Occipital lobe (tissue), 2 donors: ENCODE results near the gene RHCG. TPM values are rescaled to one million over a fixed set of nuclear protein-coding genes. Genes with fewer than 3 reads are reported as not detected.

Source experiments
- DNase-seq: peaks from one replicate; lab custom pipeline; 2025; lab: John Stamatoyannopoulos, UW
- total RNA-seq: library from RNA; depleted of rRNA; stranded (reverse); fragments of >200 nt; gene quantifications from one replicate; pipeline ENCODE4 v1.2.3, GENCODE V29; 2014

Gene RHCG
- total RNA-seq, 1 donor from 2014 or later: 2.7 TPM

DNA sequence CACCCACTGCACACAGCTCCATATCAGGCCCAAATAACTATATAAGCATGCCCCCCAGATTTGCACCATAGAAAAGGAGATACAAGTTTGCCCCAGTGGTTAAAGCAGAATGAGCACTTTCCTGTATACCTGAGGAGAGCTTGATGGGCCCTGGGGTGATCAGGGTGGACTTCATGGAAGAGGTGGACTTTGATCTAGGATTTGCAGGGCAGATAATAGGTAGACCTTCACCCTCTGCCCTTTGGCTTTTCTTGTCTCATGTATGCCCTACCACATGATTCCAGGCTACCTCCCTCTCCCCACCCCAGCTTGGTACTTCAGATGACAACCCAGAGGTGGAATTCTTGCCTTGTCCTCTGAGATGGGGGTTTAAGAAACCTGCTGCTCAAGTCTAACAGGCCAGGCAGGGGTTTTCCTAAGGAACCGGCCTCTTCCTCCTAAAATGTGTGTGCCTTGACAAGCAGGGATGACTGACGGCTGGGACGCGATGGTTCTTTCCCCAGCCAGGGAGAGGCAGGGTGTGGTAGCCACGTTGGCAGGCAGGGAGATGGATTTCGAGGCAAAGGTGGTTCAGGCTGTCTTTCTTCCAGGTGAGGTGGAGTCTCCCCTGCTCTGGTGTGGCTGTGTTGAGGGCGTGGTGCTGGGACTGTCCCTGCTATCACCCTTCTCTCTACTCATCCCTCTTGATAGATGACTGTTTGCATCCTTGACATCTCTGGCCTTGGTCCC lies 6.6 kb upstream of the RHCG start:
- no peak for DNase-seq

DNA sequence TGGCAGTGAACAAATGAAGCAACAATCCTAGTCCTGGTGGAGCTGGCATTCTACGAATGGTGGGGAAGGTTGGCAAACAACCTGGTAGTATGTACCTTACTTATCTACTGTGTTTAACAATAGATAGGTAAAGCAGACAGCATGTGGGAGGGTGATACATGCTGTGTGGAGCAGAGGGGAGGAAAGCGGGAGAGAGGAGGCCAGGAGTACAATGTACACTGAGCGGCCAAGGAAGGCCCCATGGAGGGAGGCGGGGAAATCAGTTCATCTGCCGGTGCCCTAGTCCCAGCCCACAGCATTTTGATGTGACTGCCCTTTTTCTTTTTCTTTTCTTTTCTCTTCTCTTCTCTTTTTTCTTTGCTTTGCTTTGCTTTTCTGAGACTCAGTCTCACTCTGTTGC lies 5.3 kb upstream of the RHCG start:
- DNase-seq: no peak

DNA sequence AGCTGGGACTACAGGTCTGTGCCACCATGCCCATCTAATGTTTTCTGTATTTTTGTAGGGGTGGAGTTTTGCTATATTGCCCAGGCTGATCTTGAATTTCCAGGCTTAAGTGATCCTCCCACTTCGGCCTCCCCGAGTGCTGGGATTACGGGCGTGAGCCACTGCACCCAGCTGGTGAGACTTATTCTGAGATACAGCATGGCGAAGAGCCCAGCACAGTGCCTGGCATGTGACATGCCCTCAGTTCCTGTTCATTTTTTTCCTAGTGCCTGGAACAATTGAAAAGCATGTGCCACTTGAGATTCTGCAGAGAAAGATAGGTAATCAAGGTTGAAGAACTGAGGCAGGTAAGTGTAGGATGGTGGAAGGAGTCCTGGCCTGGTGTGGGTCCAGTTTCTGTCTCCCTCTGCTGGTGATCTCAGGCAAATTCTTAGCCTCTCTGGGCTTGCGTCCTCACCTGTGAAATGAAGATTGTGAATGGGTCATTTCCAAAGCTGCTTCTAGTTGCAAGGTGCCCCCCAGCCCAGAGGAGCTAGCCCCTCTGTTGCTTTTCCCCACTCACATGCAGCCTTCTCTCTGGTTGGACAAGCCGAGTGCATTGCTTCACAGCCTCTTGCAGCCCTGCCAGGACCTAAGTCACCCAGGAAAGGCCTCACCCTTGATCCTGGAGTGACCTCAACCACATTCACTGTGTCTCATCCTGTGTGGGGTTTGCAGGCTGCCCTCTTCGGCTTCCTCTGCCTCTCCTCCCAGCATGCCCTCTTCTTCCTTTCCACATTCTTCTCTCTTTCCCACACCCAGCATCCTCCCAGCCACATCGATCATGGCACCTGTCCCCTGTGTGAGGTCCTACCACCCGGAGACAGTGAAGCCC lies 4.3 kb upstream of the RHCG start:
- DNase-seq: no peak

DNA sequence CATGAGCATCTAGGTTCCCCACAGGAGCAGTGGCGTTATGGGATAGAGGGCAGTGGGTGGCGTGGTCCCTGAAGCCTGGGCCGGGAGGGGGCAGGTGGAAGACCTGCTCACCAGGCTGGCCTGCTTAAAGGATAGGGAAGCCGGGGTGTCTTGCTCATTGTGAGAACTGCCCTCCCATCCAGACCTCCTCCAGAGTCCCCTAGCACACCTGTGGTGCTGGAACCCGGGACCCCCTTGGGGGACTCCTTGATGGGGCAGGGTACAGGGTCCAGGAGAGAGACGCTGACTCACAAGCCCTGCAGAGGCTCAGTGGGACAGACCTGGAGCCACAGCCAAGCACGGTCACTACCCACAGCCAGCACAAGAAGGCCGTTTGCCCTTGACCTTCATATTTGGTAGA lies 2.8 kb upstream of the RHCG start:
- DNase-seq: no peak

DNA sequence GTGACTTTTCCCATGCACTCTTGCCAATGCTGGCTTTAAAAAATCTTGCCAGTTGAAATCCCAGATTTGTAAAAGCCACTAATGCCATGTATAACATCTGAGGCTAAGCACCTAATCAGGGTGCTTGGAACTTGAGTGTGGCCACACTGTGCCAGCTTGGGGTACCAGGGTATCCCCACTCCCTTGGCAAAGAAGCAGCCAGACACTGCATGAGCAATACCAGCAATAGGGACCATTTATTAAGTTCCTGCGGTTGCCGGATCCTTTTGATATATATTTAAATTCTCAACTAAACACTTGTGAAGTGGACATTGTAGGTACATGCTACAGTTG lies 2.2 kb upstream of the RHCG start:
- no peak for DNase-seq

DNA sequence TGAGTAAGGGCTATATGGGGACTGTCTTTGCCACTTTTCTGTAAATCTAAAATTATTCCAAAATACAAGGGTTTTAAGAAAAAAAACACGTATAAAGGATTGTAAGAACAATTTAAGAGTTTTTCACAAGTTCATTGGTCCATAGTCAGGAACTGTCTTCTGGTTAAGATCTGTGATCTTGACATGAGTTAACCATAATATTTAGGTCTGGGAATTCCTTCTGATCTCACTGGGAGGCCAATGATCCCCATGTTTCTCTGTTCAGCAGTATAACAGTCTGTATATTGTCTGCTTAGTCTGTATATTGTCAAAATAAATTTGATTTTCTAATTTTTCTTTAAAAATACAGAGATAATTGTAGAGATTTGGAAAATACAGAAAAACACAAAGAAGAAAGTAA lies 848 bp upstream of the RHCG start:
- DNase-seq: no peak

DNA sequence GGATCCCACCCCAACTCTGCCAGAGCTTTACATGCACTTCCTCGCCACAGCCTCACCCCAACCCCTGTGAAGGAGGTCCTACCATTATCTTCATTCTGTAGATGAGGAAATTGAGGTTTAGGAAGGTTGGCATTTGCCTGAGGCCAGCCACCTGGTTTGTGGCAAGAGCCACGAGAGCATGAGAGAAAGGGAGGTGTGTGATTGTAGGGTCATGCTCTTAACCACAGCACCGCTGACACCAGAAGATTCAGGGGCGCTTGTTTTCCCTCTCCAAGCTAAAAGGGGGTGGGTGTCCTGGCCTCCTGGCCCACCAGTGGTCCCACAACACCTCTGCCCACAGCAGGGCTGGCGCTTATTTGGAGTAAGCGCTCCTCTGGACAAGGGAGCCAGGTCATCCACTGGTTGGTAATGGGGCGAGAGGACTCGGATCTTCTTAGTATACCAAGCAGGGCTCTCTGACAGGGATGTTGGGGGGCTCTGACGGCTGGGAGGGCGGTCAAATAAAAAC lies 691 bp downstream of the RHCG start:
- DNase-seq: no peak

DNA sequence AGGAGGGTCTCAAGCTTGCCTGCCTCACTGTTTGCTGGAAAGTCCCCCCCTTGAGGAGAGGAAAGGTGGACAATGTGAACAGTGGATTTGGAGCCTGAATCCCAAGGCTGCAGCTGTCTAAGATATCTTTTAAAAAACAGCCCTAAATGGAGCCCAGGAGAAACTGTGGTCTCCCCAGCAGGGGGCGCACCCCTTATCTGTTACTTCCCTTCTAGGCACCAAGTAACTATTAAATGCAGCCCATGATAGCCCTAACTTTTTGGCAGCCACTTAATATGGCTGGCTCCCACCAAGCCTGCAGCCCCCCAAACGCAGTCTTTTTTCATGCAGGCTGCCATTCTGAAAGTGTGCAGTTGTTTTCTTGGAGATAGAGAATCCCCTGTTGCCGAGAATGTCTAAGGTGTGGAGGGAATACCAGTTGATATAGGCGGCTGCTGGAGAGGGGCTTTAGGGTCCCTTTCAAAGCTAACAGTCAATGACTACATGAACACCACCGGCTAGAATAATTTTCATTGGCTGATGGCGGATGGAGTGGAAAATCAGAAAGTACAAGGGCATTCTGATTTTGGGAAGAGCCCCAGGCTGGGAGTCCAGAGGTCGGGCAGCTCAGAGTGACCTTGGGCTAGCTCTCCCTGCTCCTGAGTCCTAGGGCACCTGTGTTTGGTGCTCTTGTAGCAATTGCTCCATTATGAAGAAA lies 1.3 kb downstream of the RHCG start:
- no peak for DNase-seq

DNA sequence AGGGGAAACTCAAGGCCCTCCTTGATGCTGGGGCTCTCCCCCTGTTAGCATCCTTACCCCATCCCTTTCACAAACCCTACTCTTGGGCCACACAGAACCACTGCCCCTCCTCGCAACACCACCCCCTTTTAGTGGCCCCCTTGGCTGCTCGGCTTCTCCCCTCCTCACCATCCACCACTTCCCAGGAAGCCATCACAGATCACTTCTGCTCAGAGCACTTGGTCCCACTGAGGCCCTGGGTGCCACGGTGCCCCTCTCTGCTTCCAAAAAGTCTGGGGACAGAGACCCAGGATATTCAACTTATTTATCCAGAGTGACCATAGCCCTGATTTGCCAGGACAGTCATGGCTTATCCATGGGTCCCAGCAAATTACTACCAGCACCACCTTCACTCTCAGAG lies 2.4 kb downstream of the RHCG start:
- DNase-seq: no peak

DNA sequence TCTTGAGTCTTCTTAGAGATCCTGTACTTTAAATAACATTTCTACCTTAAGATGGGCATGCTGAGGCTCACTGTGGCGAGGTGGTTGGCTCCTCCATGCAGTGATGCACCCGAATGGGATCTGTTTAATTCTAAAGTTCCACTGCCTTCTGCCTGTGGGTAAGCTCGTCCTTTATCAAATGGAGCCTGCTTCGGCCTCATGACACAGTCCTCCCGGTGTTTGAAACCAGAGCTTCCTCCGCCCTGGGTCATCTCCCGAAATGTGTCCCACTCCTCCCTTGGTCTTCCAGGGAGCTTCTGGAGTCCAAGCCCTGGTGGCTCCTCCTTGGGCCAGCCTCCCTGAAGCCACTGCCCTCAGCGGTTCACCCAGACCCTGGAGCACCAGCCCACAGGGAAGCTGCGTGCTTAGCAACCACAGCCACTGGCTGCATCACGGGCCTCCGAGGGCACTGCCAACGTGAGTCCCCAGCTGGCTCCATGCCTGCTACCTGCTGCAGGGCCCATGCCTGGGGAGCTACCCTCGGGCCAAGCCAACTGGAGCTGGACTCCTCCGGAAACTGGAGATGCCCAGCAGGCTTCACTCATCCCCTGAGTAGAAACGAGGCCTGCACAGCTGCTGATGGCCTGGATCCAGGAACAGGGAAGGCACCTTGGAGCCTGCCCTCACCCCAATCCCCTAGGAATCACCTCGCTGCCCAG lies 3.3 kb downstream of the RHCG start:
- DNase-seq: no peak

DNA sequence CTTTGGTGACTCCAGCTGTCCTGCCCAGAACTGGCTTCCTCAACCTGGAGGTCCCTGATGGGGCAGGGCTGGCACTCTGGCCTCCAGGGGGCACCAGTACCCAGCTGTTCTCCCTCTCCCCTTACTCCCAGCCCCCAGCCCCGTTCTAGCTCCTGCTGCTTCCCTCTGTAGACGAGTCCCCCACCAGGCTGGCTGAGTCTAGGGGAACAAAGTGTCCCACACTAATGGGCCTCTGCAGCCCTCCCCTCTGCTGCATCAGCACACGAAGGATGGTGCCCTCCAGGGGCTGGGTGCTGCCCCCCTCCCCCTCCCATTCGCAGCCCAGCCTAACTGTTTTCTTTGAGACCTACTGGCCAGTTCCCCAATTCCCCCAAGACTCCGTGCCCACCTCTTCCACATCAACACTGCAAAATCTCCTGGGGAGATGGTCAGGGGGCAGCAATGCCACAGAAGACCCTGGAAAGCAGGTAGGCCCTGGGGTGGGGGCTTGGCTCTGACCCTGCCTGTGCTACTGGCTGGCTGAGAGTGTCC lies 4.2 kb downstream of the RHCG start:
- DNase-seq: no peak

DNA sequence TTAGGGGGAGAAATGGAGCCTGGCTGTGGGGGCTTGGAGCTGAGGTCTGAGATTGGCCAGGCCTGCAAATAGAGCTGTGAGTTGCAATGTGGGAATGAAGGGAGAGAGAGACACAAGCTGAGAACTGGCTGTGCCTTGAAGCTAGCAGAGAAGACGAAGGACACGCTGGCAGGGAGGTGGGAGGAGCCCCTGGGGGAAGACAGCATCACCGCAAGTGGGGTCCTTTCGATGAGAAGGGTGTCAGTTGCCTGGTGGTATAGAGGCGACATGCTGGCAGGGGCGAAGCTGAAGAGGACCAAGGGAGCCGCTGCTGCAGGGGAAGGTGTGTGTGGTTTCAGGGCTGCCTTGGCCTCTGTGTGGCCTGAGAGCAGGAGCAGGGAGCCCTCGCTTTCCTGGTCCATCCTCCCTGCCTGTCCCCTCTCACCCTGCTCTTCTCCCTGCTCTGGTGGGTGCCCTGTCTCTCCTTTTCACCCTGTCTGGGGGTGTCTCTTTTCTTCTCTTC lies 5.5 kb downstream of the RHCG start:
- peak; percentile 64 for DNase-seq

DNA sequence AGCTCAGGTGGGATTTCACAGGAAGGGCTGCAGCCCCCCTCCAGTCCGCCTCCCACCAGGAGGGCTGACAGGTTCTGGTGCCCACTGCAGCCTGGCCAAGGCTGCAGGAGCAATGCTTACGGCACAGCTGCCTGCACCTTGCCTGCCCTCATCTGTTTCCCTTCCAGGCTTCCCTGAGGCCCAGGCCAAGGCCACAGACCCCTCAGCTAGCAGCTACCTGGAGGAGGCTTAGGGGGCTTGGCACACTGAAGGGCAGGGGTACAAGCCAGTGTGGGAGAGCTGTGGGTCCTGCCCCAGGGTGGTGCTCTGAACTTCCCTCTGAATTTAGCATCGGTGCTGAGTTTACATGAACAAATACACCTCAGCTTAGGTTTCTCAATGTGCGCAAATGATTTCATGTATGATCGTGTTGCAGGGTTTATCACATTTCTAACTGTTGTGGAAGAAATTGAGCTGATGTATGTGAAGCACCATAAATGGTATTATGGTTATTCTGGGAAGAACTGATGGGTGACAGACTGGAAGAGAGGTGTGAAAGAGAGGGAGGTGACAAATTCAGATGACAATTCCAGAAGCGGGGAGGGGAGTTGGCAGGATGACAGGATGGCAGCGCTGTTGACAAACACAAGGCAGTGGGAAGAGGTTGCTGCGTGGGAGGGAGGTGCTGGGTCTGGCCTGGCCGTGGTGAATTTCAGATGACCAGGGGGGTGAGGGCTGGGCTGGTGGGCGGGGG lies 6.1 kb downstream of the RHCG start:
- DNase-seq: no peak

DNA sequence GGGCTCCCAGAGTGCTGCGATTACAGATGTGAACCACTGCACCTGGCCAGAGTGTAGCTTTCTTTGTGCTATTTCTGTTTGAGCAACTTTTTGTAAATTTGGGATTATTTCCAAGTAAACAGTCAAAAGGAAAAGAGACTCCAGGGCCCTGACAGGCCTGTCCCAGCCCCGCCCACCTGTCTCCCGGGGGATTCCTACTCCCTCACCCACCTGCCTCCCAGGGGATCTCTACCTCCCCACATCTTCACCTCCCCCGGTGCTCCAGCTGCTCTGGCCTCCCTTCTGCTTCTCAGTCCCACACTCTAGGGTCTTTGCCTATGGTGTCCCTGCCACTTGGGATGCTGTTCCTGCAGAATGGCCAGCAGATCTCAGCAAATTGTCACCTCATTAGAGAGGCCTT lies 7.0 kb downstream of the RHCG start:
- no peak for DNase-seq

DNA sequence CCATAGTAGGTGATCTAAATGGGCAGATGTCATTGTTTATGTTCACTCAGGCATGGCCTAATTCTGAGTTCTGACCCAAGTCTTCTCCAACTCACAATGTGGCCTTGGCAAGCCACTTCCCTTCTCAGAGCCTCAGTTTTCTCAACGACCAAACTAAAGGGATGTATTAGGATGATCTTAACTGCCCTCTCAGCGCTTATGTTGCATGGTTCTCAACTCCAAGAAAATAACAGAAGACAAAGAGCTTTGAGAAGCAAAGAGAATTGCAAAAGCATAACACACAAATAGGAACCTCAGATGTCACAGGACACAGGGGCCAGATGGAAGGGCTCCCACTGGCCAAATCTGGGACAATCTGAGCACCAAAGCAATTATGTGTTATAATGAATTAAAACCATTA lies 8.6 kb downstream of the RHCG start:
- DNase-seq: no peak

DNA sequence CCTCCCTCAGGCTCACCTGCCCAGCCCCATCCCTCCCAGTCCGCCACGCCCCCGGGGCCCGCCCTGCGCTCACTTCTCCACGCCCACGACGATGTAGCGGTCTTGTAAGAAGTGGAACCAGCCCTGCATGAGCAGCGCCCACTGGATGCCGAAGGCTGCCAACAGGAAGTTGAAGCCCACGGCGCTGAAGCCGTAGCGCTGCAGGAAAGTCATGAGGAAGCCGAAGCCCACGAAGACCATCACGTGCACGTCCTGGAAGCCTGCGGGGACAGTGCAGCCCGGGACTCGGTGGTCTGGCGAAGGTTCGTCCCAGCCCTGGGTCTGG lies 9.7 kb downstream of the RHCG start:
- DNase-seq: peak; percentile 40

DNA sequence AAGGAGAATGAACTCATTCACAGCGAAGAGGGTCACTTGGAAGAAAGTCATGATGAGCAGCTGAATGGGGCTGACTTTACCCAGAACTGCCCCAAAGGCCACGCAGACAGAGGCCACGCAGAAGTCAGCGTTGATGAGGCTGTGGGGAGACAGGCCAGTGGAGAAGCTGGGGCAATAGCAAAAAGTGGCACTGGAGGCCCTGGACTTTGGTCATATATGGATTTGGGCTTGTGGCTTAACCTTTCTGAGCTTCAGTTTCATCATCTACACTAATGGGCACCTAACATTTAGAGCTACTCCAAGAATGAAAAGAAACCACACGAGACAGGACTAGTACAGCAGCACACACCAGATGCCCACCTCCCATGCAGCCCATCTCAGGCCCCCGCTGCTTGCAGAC lies 13.3 kb downstream of the RHCG start:
- no peak for DNase-seq

DNA sequence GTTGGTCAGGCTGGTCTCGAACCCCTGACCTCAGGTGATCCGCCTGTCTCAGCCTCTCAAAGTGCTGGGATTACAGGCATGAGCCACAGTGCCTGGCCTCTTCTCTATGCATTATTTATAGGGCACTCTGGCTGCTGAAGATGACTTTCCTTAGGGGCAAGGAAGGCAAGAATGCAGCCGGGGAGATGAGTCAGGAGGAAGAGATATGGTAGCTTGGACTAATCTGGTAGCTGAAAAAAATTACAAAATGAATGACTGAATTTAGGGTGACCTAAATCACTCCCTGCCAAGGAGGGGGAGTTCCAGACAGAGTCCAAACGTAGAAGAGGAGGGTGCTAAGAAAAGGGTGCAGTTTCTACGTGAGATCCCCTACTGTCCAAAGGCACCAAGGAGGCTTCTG lies 14.2 kb downstream of the RHCG start:
- no peak for DNase-seq

DNA sequence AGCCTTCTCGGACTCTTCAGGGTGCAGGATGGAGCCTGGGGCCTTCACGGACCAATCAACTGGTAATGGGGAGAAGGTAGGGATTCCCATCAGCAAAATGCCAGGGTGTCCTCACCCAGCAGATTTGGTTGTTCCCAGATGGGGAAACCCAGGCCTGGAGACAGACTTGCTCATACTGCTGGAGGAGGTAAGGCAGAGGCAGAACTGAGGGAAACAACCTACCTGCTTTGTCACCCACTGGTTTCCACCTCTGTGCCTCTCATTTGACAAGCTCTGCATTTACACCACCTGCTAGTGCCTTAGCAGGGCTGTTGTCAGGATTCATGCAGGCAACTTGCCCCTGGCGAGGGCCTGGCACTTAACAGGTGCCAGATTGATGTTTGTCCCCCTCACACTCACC lies 15.9 kb downstream of the RHCG start:
- no peak for DNase-seq

DNA sequence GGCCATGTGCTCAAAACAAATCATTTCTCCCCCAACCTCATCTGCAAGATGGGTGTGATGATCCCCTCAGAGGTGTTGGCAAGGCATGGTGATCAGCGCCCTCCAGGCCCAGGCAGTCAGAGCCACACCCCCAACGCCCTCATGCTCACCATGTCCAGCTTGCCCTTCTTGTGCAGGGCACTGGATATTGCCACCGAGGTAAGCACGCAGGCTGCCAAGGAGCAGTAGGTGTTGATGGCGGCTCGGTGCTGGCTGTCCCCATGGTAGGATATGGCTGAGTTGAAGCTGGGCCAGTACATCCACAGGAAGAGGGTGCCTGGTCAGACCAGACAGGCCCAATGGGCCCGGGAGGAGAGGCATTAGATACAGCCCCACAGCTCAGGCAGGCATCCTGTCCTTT lies 17.2 kb downstream of the RHCG start:
- DNase-seq: no peak
